A549 (cell line): ENCODE results near the gene COL8A2. TPM values are rescaled to one million over a fixed set of nuclear protein-coding genes. Genes with fewer than 3 reads are reported as not detected.
A peak's percentile ranks its signal among the peaks of the same experiment; 100 is the strongest.

Experiments
- ATAC-seq, 2 experiments: fragments of 200-7000 bp in 1 of 2; fragments of >200 bp in 1 of 2; cut with Nextera tagmentation in 1 of 2; cut with Tn5 transposase in 1 of 2; 3 replicates each; pipeline versions ENCODE4 v1.8.0 to v1.9.1; 2018 to 2020; ENCODE audit warnings: mild to moderate bottlenecking in 1 of 2, moderate library complexity in 1 of 2
- CTCF ChIA-PET: fragments of 300-600 bp; sonication (Branson Sonifier 250); formaldehyde crosslinking; extraction: SDS; loops from one replicate; lab custom pipeline; 2021; ENCODE audit warnings: antibody characterized with exemption, inconsistent platforms; lab: Yijun Ruan, JAX
- POLR2A ChIA-PET: fragments of 350-600 bp; formaldehyde crosslinking; extraction: SDS; loops from one replicate; lab custom pipeline; 2021; ENCODE audit warnings: antibody characterized with exemption, inconsistent platforms; lab: Yijun Ruan, JAX
- DNase-seq, 2 experiments: peaks; one replicate each; pipeline versions ENCODE4 v3.0.0 to v3.0.0-alpha.2; 2011 to 2016; ENCODE audit warnings: low read depth in 1 of 2, low spot score in 1 of 2
- FAIRE-seq: peaks from 2 replicates; lab custom pipeline; 2011; peaks lifted over from hg19 to GRCh38; lab: Jason Lieb, UNC
- H3K27ac ChIP-seq, 2 experiments: fragments of >200 bp; sonication (Bioruptor Twin); formaldehyde crosslinking; 3 replicates each; pipeline ENCODE4 v1.5.1; 2016 to 2017
- H3K4me1 ChIP-seq: fragments of >200 bp; sonication (Bioruptor Twin); formaldehyde crosslinking; 3 replicates; pipeline ENCODE4 v1.6.1; 2016
- H3K4me2 ChIP-seq: fragments of >200 bp; sonication (Bioruptor Twin); formaldehyde crosslinking; 3 replicates; pipeline ENCODE4 v1.6.1; 2016
- H3K4me3 ChIP-seq: fragments of >200 bp; sonication (Bioruptor Twin); formaldehyde crosslinking; 3 replicates; pipeline ENCODE4 v1.5.1; 2016
- H3K9me3 ChIP-seq: fragments of >200 bp; sonication (Bioruptor Twin); formaldehyde crosslinking; 3 replicates; pipeline ENCODE4 v1.6.1; 2016
- CBX2 ChIP-seq: fragments of 200-600 bp; sonication (generic); IDR thresholded peaks from 2 replicates; pipeline ENCODE4 v1.6.1; 2016; ENCODE audit warnings: low read depth, mild to moderate bottlenecking, borderline replicate concordance
- CBX8 ChIP-seq: fragments of 200-600 bp; sonication (generic); IDR thresholded peaks from 2 replicates; pipeline ENCODE4 v1.6.1; 2016
- CHD2 ChIP-seq: fragments of 150-350 bp; IDR thresholded peaks from 2 replicates; pipeline ENCODE4 v1.6.1; 2014; ENCODE audit warnings: low read length; ENCODE audit not compliant: partially characterized antibody
- EHMT2 ChIP-seq: fragments of 200-600 bp; sonication (generic); IDR thresholded peaks from 2 replicates; pipeline ENCODE4 v1.6.1; 2016; ENCODE audit warnings: antibody characterized with exemption, low read depth, mild to moderate bottlenecking, moderate library complexity
- EP300 ChIP-seq, 2 experiments: fragments of >200 bp; sonication (Bioruptor Twin); formaldehyde crosslinking; IDR thresholded peaks; 2 replicates in 1 of 2; 3 replicates in 1 of 2; pipeline ENCODE4 v1.6.1; 2016 to 2017
- FOSB ChIP-seq: fragments of 250-450 bp; sonication (Bioruptor Pico); IDR thresholded peaks from 2 replicates; pipeline ENCODE4 v1.5.0; 2020; ENCODE audit warnings: mild to moderate bottlenecking, moderate library complexity
- HOXA7 ChIP-seq: fragments of 250-450 bp; sonication (Bioruptor Pico); IDR thresholded peaks from 2 replicates; pipeline ENCODE4 v1.5.0; 2020; ENCODE audit warnings: mild to moderate bottlenecking, moderate library complexity
- MYC ChIP-seq: IDR thresholded peaks from 2 replicates; pipeline ENCODE4 v1.6.1; 2012; ENCODE audit warnings: mild to moderate bottlenecking, inconsistent platforms, low read length, improper control_type of control experiment, borderline replicate concordance
- NFE2L2 ChIP-seq: fragments of 150-350 bp; conservative IDR thresholded peaks from 2 replicates; pipeline ENCODE4 v1.6.1; 2014; ENCODE audit warnings: low read length
- NPAS2 ChIP-seq: fragments of 250-450 bp; sonication (Bioruptor Pico); IDR thresholded peaks from 2 replicates; pipeline ENCODE4 v1.8.0; 2022; ENCODE audit warnings: mild to moderate bottlenecking, moderate library complexity, borderline replicate concordance
- PHF8 ChIP-seq: fragments of 200-600 bp; sonication (generic); IDR thresholded peaks from 2 replicates; pipeline ENCODE4 v1.6.1; 2016; ENCODE audit warnings: low read depth, mild to moderate bottlenecking, antibody characterized with exemption, moderate library complexity, borderline replicate concordance
- RAD21 ChIP-seq, 2 experiments: fragments of >200 bp in 1 of 2; sonication (Bioruptor Twin) in 1 of 2; formaldehyde crosslinking in 1 of 2; IDR thresholded peaks in 1 of 2; conservative IDR thresholded peaks in 1 of 2; 2 replicates in 1 of 2; 3 replicates in 1 of 2; pipeline ENCODE4 v1.6.1; 2012 to 2018; ENCODE audit warnings: inconsistent platforms in 1 of 2
- RARB ChIP-seq: fragments of 250-450 bp; sonication (Bioruptor Pico); IDR thresholded peaks from 2 replicates; pipeline ENCODE4 v1.8.0; 2021; ENCODE audit warnings: mild to moderate bottlenecking, moderate library complexity
- RCOR1 ChIP-seq: fragments of 150-350 bp; IDR thresholded peaks from 2 replicates; pipeline ENCODE4 v1.6.1; 2014; ENCODE audit warnings: antibody characterized with exemption, low read length, low read depth
- SREBF2 ChIP-seq: fragments of 450-650 bp; IDR thresholded peaks from 2 replicates; pipeline ENCODE4 v1.6.1; 2014; ENCODE audit warnings: mild to moderate bottlenecking, moderate library complexity
- ZC3H11A ChIP-seq: fragments of 450-650 bp; IDR thresholded peaks from 2 replicates; pipeline ENCODE4 v1.6.1; 2014; ENCODE audit warnings: antibody characterized with exemption, mild to moderate bottlenecking
- ZFP36 ChIP-seq: fragments of 450-650 bp; IDR thresholded peaks from 2 replicates; pipeline ENCODE4 v1.6.1; 2014; ENCODE audit warnings: borderline replicate concordance; ENCODE audit not compliant: partially characterized antibody
- WGBS: methylation state at CpG from one replicate; pipeline ENCODE4 v1.1.6; 2017; ENCODE audit errors: missing lambda C conversion rate; 5-methylcytosine and 5-hydroxymethylcytosine counted together
- polyA plus RNA-seq, 4 experiments: library from polyadenylated mRNA; depleted of rRNA in 3 of 4; stranded (reverse); fragments of >200 nt; fragmentation: RNase III in 1 of 4; extraction: RNeasy Plus Mini Kit Qiagen cat#74134 plus additional on column Dnase treatment in 1 of 4; gene quantifications; 2 replicates in 3 of 4; 3 replicates in 1 of 4; pipeline ENCODE4 v1.2.3, GENCODE V29; 2011 to 2017
- TF ChIP-seq, protein P1 (sequence below): IDR thresholded peaks from 2 replicates; pipeline ENCODE4 v1.6.1; 2012
- TF ChIP-seq, protein P2 (sequence below): fragments of 450-650 bp; IDR thresholded peaks from 2 replicates; pipeline ENCODE4 v1.6.1; 2014; ENCODE audit warnings: antibody characterized with exemption
- TF ChIP-seq, protein P3 (sequence below): fragments of 250-450 bp; sonication (Bioruptor Pico); IDR thresholded peaks from 2 replicates; pipeline ENCODE4 v1.5.0; 2020; ENCODE audit warnings: low read depth, mild to moderate bottlenecking, moderate library complexity
- TF ChIP-seq, protein P4 (sequence below): fragments of 200-600 bp; sonication (generic); IDR thresholded peaks from 2 replicates; pipeline ENCODE4 v1.6.1; 2016; ENCODE audit warnings: antibody characterized with exemption, mild to moderate bottlenecking, moderate library complexity

The COL8A2 gene
- polyA plus RNA-seq, 2 of the 4 experiments (the other 2 are of a cell fraction): 0.05 to 0.12 TPM

DNA sequence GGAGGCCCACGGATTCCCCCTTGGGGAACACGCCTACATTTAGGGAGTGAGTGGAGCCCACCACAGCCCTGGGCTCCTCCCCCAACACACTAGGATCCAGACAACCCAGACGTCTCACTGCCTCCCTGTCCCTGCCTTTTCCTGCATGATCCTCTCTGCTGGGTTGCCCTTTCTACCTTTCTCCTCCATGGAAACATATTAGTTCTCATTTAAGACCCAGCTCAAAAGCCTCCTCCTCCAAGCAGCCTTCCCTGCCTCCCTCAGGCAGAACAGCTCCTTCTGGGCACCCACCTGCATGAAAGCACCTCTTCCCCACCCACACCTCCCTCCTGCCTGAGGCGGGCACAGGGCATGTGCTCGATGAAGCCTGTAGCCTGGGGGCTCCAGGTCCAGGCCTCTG lies 10.7 kb downstream of the COL8A2 start:
- TF ChIP-seq SREBF2: no peak
- no peak for TF ChIP-seq RAD21 (conservative IDR thresholded peaks at IDR 0.05 in 1 of 2, IDR thresholded peaks at IDR 0.05 in 1 of 2)
- no peak for TF ChIP-seq HOXA7 (CRISPR knock-in tag)
- TF ChIP-seq NFE2L2: no peak
- TF ChIP-seq MYC: no peak
- TF ChIP-seq, protein P1, sequence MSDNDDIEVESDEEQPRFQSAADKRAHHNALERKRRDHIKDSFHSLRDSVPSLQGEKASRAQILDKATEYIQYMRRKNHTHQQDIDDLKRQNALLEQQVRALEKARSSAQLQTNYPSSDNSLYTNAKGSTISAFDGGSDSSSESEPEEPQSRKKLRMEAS: no peak
- TF ChIP-seq, protein P2, sequence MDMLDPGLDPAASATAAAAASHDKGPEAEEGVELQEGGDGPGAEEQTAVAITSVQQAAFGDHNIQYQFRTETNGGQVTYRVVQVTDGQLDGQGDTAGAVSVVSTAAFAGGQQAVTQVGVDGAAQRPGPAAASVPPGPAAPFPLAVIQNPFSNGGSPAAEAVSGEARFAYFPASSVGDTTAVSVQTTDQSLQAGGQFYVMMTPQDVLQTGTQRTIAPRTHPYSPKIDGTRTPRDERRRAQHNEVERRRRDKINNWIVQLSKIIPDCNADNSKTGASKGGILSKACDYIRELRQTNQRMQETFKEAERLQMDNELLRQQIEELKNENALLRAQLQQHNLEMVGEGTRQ: no peak
- no peak for TF ChIP-seq ZFP36
- no peak for TF ChIP-seq ZC3H11A
- no peak for TF ChIP-seq RARB (CRISPR knock-in tag)
- no peak for TF ChIP-seq PHF8
- TF ChIP-seq CBX2: no peak
- no peak for TF ChIP-seq RCOR1
- no peak for TF ChIP-seq CHD2
- TF ChIP-seq EHMT2: no peak
- TF ChIP-seq EP300 (IDR thresholded peaks at IDR 0.05): no peak
- no peak for TF ChIP-seq FOSB (CRISPR knock-in tag)
- TF ChIP-seq, protein P3, sequence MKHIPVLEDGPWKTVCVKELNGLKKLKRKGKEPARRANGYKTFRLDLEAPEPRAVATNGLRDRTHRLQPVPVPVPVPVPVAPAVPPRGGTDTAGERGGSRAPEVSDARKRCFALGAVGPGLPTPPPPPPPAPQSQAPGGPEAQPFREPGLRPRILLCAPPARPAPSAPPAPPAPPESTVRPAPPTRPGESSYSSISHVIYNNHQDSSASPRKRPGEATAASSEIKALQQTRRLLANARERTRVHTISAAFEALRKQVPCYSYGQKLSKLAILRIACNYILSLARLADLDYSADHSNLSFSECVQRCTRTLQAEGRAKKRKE (CRISPR knock-in tag): no peak
- TF ChIP-seq, protein P4, sequence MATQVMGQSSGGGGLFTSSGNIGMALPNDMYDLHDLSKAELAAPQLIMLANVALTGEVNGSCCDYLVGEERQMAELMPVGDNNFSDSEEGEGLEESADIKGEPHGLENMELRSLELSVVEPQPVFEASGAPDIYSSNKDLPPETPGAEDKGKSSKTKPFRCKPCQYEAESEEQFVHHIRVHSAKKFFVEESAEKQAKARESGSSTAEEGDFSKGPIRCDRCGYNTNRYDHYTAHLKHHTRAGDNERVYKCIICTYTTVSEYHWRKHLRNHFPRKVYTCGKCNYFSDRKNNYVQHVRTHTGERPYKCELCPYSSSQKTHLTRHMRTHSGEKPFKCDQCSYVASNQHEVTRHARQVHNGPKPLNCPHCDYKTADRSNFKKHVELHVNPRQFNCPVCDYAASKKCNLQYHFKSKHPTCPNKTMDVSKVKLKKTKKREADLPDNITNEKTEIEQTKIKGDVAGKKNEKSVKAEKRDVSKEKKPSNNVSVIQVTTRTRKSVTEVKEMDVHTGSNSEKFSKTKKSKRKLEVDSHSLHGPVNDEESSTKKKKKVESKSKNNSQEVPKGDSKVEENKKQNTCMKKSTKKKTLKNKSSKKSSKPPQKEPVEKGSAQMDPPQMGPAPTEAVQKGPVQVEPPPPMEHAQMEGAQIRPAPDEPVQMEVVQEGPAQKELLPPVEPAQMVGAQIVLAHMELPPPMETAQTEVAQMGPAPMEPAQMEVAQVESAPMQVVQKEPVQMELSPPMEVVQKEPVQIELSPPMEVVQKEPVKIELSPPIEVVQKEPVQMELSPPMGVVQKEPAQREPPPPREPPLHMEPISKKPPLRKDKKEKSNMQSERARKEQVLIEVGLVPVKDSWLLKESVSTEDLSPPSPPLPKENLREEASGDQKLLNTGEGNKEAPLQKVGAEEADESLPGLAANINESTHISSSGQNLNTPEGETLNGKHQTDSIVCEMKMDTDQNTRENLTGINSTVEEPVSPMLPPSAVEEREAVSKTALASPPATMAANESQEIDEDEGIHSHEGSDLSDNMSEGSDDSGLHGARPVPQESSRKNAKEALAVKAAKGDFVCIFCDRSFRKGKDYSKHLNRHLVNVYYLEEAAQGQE: no peak
- no peak for TF ChIP-seq NPAS2 (CRISPR knock-in tag)
- ATAC-seq (no peak), DNase-seq (no peak), FAIRE-seq (no peak)
- Histone ChIP-seq H3K4me1 (no peaks in the 10 kb centered on the region), H3K27ac (no peak overlapping the region), H3K9me3 (no peaks in the 10 kb centered on the region), H3K4me2 (no peak overlapping the region), H3K4me3 (no peak overlapping the region)
- whole genome bisulfite sequencing: 44% methylated on average over 5 of the region's 5 CpGs
- ChIA-PET POLR2A (no interaction called here), CTCF (interaction anchor here (0.6 to 8.0 kb wide), 4 partner anchors 20 to 257 kb away, joined by 3 to 49 read pairs (median 4); no protein-coding TSS in a partner anchor)

DNA sequence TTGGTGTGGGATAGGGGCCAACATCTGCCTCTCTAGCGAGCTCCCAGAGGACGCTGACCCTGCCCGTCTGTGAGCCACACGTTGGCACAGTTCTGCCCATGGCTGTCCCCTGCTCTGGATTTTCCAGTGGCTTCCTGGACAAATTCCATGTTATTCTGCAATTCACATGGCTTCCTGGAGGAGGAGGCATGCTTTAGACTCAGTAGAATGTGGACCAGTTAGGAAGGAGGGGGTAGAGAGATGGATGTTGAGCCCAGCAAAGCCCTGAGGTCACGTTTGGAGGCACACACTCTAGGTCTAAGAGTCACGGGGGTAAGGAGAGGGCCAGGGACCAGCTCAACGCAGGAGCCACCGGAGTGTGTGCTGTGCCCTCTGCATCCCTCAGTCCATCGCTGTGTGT lies 12.2 kb downstream of the COL8A2 start:
- TF ChIP-seq CBX8 (no peak), ZFP36 (peak; percentile 47)
- TF ChIP-seq, all 56 proteins: peak for 1
- Histone ChIP-seq H3K4me2 (no peak overlapping the region), H3K4me3 (no peak overlapping the region), H3K9me3 (no peaks in the 10 kb centered on the region), H3K27ac (no peak overlapping the region), H3K4me1 (no peaks in the 10 kb centered on the region)
- ChIA-PET CTCF (interaction anchor here (0.8 to 8.0 kb wide), 2 partner anchors 13 to 22 kb away, joined by 3 to 49 read pairs; no protein-coding TSS in a partner anchor), POLR2A (no interaction called here)
- FAIRE-seq: no peak
- ATAC-seq: peak in 1 of 2 experiments; percentile 24; a peak in 1 of 6 replicates
- 68% methylated on average over 9 of the region's 9 CpGs for WGBS
- DNase-seq: no peak
